ENCODE results near the gene MPEG1.

The MPEG1 gene

GRCh38 chr11:59212744-59213631 lies at the start of gene MPEG1:
Gene MPEG1, minus strand, starts transcription at chr11:59212927. Its CDS starts 62 bp downstream, at chr11:59212865.
- TF ChIP-seq EZH2 (IDR thresholded peaks at IDR 0.05; ENCODE audit: borderline replicate concordance, low read depth, low read length, severe bottlenecking) = no peak
- TF ChIP-seq, protein P1, sequence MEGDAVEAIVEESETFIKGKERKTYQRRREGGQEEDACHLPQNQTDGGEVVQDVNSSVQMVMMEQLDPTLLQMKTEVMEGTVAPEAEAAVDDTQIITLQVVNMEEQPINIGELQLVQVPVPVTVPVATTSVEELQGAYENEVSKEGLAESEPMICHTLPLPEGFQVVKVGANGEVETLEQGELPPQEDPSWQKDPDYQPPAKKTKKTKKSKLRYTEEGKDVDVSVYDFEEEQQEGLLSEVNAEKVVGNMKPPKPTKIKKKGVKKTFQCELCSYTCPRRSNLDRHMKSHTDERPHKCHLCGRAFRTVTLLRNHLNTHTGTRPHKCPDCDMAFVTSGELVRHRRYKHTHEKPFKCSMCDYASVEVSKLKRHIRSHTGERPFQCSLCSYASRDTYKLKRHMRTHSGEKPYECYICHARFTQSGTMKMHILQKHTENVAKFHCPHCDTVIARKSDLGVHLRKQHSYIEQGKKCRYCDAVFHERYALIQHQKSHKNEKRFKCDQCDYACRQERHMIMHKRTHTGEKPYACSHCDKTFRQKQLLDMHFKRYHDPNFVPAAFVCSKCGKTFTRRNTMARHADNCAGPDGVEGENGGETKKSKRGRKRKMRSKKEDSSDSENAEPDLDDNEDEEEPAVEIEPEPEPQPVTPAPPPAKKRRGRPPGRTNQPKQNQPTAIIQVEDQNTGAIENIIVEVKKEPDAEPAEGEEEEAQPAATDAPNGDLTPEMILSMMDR (IDR thresholded peaks at IDR 0.05; ENCODE audit: borderline replicate concordance, extremely low read depth, low read length, poor library complexity, severe bottlenecking) = no peak
- Histone ChIP-seq H3K79me2 (ENCODE audit: insufficient read depth, low read length) (no peaks in the 10 kb centered on the region), H3K27me3 (ENCODE audit: insufficient read depth, low read length, poor library complexity) (no peaks in the 10 kb centered on the region), H3K9ac (ENCODE audit: low read depth, low read length) (no peak within 1 kb of the TSS), H4K20me1 (ENCODE audit: insufficient read depth, low read length) (no peaks in the 10 kb centered on the region), H3K4me3 (ENCODE audit: low read depth in 1 of 2, low read length in 2 of 2) (no peak within 1 kb of the TSS), H3K36me3 (ENCODE audit: insufficient read depth, low read length) (no peaks in the 10 kb centered on the region), H3K9me3 (ENCODE audit: insufficient read depth, low read length, severe bottlenecking) (no peaks in the 10 kb centered on the region), H3K4me2 (ENCODE audit: insufficient read depth, low read length) (no peak within 1 kb of the TSS), H3K27ac (ENCODE audit: low read length) (no peak within 1 kb of the TSS), H3K4me1 (ENCODE audit: insufficient read depth, low read length) (peaks cover 9% of the 10 kb centered on the region), H2AFZ (ENCODE audit: low read depth, low read length) (no peak within 1 kb of the TSS)
- ATAC-seq (ENCODE audit: insufficient read depth, low read depth) = no peak
- no peak for DNase-seq

GRCh38 chr11:59262177-59262818 lies 49.6 kb upstream of the MPEG1 start:
- Histone ChIP-seq H4K20me1 (ENCODE audit: insufficient read depth, low read length) (no peaks in the 10 kb centered on the region; the same call in 1 of the 2 replicates), H3K36me3 (ENCODE audit: insufficient read depth, low read length) (no peaks in the 10 kb centered on the region), H3K9me3 (ENCODE audit: insufficient read depth, low read length, severe bottlenecking) (no peaks in the 10 kb centered on the region), H2AFZ (ENCODE audit: low read depth, low read length) (no peak overlapping the region), H3K27ac (ENCODE audit: low read length) (no peak overlapping the region), H3K4me3 (ENCODE audit: low read depth in 1 of 2, low read length in 2 of 2) (no peak overlapping the region), H3K4me2 (ENCODE audit: insufficient read depth, low read length) (no peak overlapping the region), H3K4me1 (ENCODE audit: insufficient read depth, low read length) (no peaks in the 10 kb centered on the region), H3K9ac (ENCODE audit: low read depth, low read length) (no peak overlapping the region), H3K79me2 (ENCODE audit: insufficient read depth, low read length) (no peaks in the 10 kb centered on the region), H3K27me3 (ENCODE audit: insufficient read depth, low read length, poor library complexity) (no peaks in the 10 kb centered on the region)
- DNase-seq (no peak), ATAC-seq (ENCODE audit: insufficient read depth, low read depth) (no peak)
- TF ChIP-seq, protein P1 (IDR thresholded peaks at IDR 0.05; ENCODE audit: borderline replicate concordance, extremely low read depth, low read length, poor library complexity, severe bottlenecking) = no peak
- TF ChIP-seq EZH2 (IDR thresholded peaks at IDR 0.05; ENCODE audit: borderline replicate concordance, low read depth, low read length, severe bottlenecking) = no peak

DNA sequence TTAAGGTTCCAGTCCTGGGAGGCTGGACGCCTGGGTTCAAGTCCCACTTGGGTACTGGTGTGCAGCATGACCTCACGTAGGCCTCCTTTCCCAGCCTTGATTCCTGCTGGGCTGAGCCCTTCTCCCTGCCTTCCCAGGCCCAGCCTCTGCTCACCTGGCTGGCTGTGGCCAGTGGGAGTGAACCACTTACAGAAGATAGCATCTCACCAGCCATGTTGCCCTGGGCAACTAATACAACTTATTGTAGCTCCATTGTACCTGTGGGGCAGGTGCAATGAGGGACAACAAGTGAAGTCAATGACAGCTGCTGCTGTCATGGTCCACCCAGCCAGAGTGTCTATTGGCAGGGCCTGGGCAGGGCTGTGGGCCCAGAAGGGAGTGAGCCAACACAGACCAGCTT lies 48.4 kb upstream of the MPEG1 start:
- Histone ChIP-seq H3K9ac (ENCODE audit: low read depth, low read length) (no peak overlapping the region), H3K79me2 (ENCODE audit: insufficient read depth, low read length) (no peaks in the 10 kb centered on the region), H4K20me1 (ENCODE audit: insufficient read depth, low read length) (no peaks in the 10 kb centered on the region; the same call in 1 of the 2 replicates), H3K4me2 (ENCODE audit: insufficient read depth, low read length) (no peak overlapping the region), H3K27me3 (ENCODE audit: insufficient read depth, low read length, poor library complexity) (no peaks in the 10 kb centered on the region), H3K36me3 (ENCODE audit: insufficient read depth, low read length) (no peaks in the 10 kb centered on the region), H3K27ac (ENCODE audit: low read length) (no peak overlapping the region), H3K9me3 (ENCODE audit: insufficient read depth, low read length, severe bottlenecking) (no peaks in the 10 kb centered on the region), H3K4me3 (ENCODE audit: low read depth in 1 of 2, low read length in 2 of 2) (no peak overlapping the region), H3K4me1 (ENCODE audit: insufficient read depth, low read length) (no peaks in the 10 kb centered on the region), H2AFZ (ENCODE audit: low read depth, low read length) (no peak overlapping the region)
- ATAC-seq (ENCODE audit: insufficient read depth, low read depth) (no peak), DNase-seq (no peak)
- TF ChIP-seq EZH2 (IDR thresholded peaks at IDR 0.05; ENCODE audit: borderline replicate concordance, low read depth, low read length, severe bottlenecking) = no peak
- TF ChIP-seq, protein P1 (IDR thresholded peaks at IDR 0.05; ENCODE audit: borderline replicate concordance, extremely low read depth, low read length, poor library complexity, severe bottlenecking) = no peak

Data from DND-41 (cell line).